Cardiac muscle cell (in vitro differentiated cells and primary cell): ENCODE data around the gene DDX10. TPM values are rescaled to one million over a fixed set of nuclear protein-coding genes. Genes with fewer than 3 reads are reported as not detected.

Experiments
- DNase-seq, 2 donors: peaks; one replicate each; pipeline versions ENCODE4 v3.0.0 to v3.0.0-alpha.2; 2010 to 2017; ENCODE audit warnings: low read depth in 1 of 2, low spot score in 1 of 2
- H3K27ac ChIP-seq: fragments of 200-600 bp; sonication (generic); 2 replicates; pipeline ENCODE4 v1.5.1; 2016
- H3K27me3 ChIP-seq: fragments of 200-600 bp; sonication (generic); 2 replicates; pipeline ENCODE4 v1.6.0; 2016; ENCODE audit warnings: control low read depth
- H3K36me3 ChIP-seq: fragments of 200-600 bp; sonication (generic); 2 replicates; pipeline ENCODE4 v1.5.1; 2016; ENCODE audit warnings: control low read depth
- H3K4me1 ChIP-seq: fragments of 200-600 bp; sonication (generic); 2 replicates; pipeline ENCODE4 v1.8.1; 2017; ENCODE audit warnings: low read depth, mild to moderate bottlenecking, mixed run types
- H3K4me3 ChIP-seq: fragments of 200-600 bp; sonication (generic); 2 replicates; pipeline ENCODE4 v1.5.1; 2016; ENCODE audit warnings: mild to moderate bottlenecking
- H3K9me3 ChIP-seq: fragments of 200-600 bp; sonication (generic); 2 replicates; pipeline ENCODE4 v1.5.1; 2017; ENCODE audit warnings: low read depth, mild to moderate bottlenecking, control low read depth
- polyA plus RNA-seq: library from polyadenylated mRNA; unstranded; fragments of >200 nt; fragmentation: Nextera tagmentation; extraction: Ambion mirVana; gene quantifications from 2 replicates; pipeline ENCODE4 v1.2.1, GENCODE V29; 2016
- total RNA-seq: library from RNA; depleted of rRNA; stranded (reverse); fragments of >200 nt; gene quantifications from 2 replicates; pipeline ENCODE4 v1.2.3, GENCODE V29; 2016
- TF ChIP-seq, protein P1 (sequence below): IDR thresholded peaks from 2 replicates; pipeline ENCODE4 v1.5.1; 2012; ENCODE audit warnings: low read depth, mild to moderate bottlenecking, low read length

Gene DDX10
- total and polyA plus RNA-seq, 2 experiments from 2014 or later, result 16.0 to 17.9 TPM

DNA sequence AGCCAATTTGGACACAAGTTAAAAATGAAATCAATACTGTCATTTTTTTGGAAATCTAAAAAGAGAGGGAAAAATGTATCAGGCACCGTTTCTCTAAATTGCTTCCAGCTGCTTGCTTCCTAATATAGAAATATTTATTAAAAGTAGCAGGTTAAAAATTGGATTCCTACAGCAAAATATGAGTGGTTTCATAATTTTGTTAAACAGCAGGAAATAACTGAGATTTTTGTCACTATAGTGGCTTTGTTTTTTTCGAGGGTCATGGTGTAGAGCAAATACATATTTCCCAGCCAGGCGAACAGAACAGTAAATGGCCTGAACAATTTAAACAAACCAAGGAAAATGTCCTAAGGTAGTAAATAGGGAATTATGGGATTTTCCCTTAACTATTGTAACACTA is 159.7 kb downstream of the DDX10 start:
- Histone ChIP-seq H3K9me3 (no peaks in the 10 kb centered on the region), H3K27ac (no peak overlapping the region), H3K36me3 (no peaks in the 10 kb centered on the region), H3K4me3 (no peak overlapping the region), H3K4me1 (no peaks in the 10 kb centered on the region), H3K27me3 (no peaks in the 10 kb centered on the region)
- TF ChIP-seq, protein P1, sequence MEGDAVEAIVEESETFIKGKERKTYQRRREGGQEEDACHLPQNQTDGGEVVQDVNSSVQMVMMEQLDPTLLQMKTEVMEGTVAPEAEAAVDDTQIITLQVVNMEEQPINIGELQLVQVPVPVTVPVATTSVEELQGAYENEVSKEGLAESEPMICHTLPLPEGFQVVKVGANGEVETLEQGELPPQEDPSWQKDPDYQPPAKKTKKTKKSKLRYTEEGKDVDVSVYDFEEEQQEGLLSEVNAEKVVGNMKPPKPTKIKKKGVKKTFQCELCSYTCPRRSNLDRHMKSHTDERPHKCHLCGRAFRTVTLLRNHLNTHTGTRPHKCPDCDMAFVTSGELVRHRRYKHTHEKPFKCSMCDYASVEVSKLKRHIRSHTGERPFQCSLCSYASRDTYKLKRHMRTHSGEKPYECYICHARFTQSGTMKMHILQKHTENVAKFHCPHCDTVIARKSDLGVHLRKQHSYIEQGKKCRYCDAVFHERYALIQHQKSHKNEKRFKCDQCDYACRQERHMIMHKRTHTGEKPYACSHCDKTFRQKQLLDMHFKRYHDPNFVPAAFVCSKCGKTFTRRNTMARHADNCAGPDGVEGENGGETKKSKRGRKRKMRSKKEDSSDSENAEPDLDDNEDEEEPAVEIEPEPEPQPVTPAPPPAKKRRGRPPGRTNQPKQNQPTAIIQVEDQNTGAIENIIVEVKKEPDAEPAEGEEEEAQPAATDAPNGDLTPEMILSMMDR, result no peak
- DNase-seq, result peak in 1 of 2 donors; percentile 12

DNA sequence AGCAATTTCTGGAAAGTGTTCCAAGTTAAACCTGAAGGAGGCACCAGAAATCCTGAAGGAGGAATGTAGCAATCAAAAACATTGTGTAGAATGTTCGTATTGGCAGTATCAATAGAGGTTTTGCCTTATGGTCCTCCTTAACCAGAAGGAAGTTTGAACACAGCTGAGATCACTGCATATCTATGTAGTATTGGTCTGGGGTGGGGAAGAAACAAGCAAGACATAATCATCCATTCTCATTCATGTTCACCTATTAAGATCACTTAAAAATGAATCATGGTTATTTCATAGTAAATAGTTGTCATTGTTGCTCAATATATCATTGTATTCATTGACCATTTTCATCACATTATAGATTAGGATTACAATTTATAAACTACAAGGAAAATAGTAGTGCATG is 160.5 kb downstream of the DDX10 start:
- H3K9me3 ChIP-seq, result no peaks in the 10 kb centered on the region
- no peaks in the 10 kb centered on the region for H3K27me3 ChIP-seq
- no peaks in the 10 kb centered on the region for H3K36me3 ChIP-seq
- H3K27ac ChIP-seq, result no peak overlapping the region
- TF ChIP-seq, protein P1, result no peak
- H3K4me3 ChIP-seq, result no peak overlapping the region
- DNase-seq, result no peak
- no peaks in the 10 kb centered on the region for H3K4me1 ChIP-seq

DNA sequence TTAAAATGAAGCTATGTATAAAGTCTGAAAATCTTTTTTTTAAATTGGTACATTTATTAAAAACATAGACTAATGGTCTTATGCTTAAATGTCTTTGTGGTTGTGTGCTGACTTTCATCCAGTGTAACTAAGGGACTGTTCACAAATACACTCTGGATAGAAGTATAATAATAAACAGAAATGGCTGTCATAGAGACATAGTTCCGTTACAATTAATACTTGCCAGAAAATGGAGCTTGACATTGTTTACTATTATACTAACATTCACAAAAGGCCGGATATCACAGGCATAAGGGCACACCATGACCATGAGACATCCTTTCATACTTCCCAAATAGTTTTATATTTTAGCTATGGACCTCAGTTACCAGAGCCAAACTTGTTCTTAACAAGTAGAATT is 161.3 kb downstream of the DDX10 start:
- TF ChIP-seq, protein P1, result no peak
- Histone ChIP-seq H3K4me1 (no peaks in the 10 kb centered on the region), H3K27ac (no peak overlapping the region), H3K36me3 (no peaks in the 10 kb centered on the region), H3K9me3 (no peaks in the 10 kb centered on the region), H3K27me3 (no peaks in the 10 kb centered on the region), H3K4me3 (no peak overlapping the region)
- DNase-seq, result no peak

DNA sequence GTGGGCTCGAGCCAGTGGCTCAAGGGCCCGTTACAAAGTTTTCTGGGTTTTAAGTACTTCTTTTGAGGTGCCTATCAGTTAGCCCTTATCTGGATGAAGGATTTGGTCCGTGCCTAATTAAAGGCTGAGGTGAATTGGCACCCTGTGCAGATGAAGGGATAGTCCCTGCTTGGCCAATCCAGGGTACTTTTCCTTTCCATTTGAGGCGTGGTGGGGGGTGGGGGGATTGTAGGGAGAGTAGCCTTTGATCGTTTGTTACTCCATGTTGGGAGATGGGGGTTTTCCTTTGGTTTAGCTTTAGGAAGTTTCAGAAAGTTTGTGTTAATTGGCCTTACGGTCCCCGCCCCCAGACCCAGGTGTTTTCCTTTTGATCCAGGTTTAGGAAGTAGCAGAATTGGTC is 170.8 kb downstream of the DDX10 start:
- Histone ChIP-seq H3K27me3 (no peaks in the 10 kb centered on the region), H3K4me3 (no peak overlapping the region), H3K4me1 (no peaks in the 10 kb centered on the region), H3K27ac (no peak overlapping the region), H3K36me3 (no peaks in the 10 kb centered on the region), H3K9me3 (no peaks in the 10 kb centered on the region)
- TF ChIP-seq, protein P1, result no peak
- no peak for DNase-seq

DNA sequence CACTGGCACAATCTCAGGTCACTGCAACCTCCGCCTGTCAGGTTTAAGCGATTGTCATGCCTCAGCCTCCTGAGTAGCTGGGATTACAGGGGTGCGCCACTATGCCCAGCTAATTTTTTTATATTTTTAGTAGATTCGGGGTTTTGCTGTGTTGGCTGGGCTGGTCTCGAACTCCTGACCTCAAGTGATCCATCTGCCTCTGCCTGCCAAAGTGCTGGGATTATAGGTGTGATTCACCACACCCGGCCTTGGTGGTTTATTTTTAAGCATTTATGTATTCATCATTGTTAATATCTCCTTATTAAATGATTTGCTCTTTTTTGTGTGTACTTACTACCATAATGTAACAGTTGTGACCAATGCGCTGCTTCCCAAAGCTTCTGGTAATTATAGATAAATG is 171.7 kb downstream of the DDX10 start:
- H3K36me3 ChIP-seq, result no peaks in the 10 kb centered on the region
- DNase-seq, result no peak
- TF ChIP-seq, protein P1, result no peak
- H3K4me1 ChIP-seq, result no peaks in the 10 kb centered on the region
- H3K27me3 ChIP-seq, result no peaks in the 10 kb centered on the region
- H3K9me3 ChIP-seq, result no peaks in the 10 kb centered on the region
- H3K27ac ChIP-seq, result no peak overlapping the region
- H3K4me3 ChIP-seq, result no peak overlapping the region

DNA sequence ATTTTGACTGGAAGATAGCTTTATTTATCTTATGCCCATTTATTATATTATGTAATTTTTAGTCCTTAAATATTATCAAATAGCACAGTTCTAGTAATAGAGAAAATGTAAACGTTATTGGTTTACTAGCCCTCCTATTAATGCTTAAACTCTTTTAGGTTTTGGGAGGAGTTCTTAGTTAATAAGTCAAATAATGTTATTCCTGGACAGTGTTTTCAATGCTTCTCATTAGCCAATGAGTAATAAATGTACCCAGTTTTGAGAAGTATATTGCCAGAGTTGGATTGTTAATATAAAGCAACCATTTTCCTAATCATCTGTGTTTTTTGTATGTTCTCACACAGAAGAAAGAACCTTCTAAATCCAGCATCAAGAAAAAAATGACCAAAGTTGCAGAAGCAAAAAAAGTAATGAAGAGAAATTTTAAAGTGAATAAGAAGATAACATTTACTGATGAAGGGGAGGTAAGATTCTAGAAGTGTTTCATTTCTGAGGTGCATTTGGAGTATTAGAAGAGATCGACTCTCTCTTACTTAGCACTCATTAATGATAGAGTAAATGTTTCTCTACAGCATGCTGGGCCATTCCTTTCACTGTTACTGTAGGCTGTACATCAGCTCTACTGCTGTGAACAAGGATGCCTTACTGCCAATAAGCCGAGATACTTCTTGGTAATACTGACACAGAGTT is 173.4 kb downstream of the DDX10 start:
- TF ChIP-seq, protein P1, result no peak
- Histone ChIP-seq H3K4me3 (no peak overlapping the region), H3K27me3 (no peaks in the 10 kb centered on the region), H3K9me3 (no peaks in the 10 kb centered on the region), H3K4me1 (no peaks in the 10 kb centered on the region), H3K36me3 (no peaks in the 10 kb centered on the region), H3K27ac (no peak overlapping the region)
- no peak for DNase-seq
